Urinary bladder (tissue), 4 donors: ENCODE measurements around the gene ALDOC. TPM values are rescaled to one million over a fixed set of nuclear protein-coding genes. Genes with fewer than 3 reads are reported as not detected.

Experiments
- DNase-seq: peaks from one replicate; pipeline ENCODE4 v3.0.0-alpha.2; 2015; ENCODE audit errors: extremely low spot score
- H3K27ac ChIP-seq: one replicate; pipeline ENCODE4 v1.5.1; 2013; ENCODE audit warnings: low read depth, mild to moderate bottlenecking, moderate library complexity
- H3K36me3 ChIP-seq: one replicate; pipeline ENCODE4 v1.6.1; 2013; ENCODE audit warnings: mild to moderate bottlenecking, moderate library complexity; ENCODE audit not compliant: insufficient read depth
- H3K4me1 ChIP-seq: one replicate; pipeline ENCODE4 v1.6.1; 2013; ENCODE audit warnings: mild to moderate bottlenecking, moderate library complexity; ENCODE audit not compliant: insufficient read depth
- H3K4me3 ChIP-seq: one replicate; pipeline ENCODE4 v1.5.1; 2013; ENCODE audit warnings: low read depth, low read length
- WGBS: extraction: QIAGEN DNeasy Blood & Tissue Kit; methylation state at CpG from one replicate; pipeline ENCODE4 v1.1.7; 2013; 5-methylcytosine and 5-hydroxymethylcytosine counted together
- polyA plus RNA-seq: library from polyadenylated mRNA; stranded (reverse); fragments of 200-250 nt; gene quantifications from one replicate; pipeline ENCODE4 v1.2.3, GENCODE V29; 2013
- total RNA-seq: library from RNA; depleted of rRNA; stranded (reverse); fragments of >200 nt; gene quantifications from one replicate; pipeline ENCODE4 v1.2.3, GENCODE V29; 2014
- donor health status: healthy with polysubstance abuse.
- donor health status: healthy.

ALDOC gene
- total and polyA plus RNA-seq, 2 donors = 9.6 to 34.2 TPM

DNA sequence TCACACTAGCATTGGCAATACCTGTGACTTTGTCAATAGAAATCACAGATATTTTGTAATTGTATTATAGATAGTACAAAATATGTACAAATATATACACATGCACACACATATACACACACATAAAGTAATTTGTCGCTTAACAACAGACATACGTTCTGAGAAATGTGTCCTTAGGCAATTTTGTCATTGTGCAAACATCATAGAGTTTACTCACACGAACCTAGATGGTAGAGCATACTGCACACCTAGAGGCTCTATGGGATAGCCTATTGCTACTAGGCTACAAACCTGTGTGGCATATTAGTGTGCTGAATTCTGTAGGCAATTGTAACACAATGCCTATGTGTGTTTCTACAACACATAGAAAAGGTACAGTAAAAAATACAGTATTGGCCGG, 35.3 kb downstream of the ALDOC start:
- DNase-seq = no peak
- Histone ChIP-seq H3K4me3 (no peak overlapping the region), H3K27ac (no peak overlapping the region), H3K4me1 (no peaks in the 10 kb centered on the region), H3K36me3 (no peaks in the 10 kb centered on the region)
- WGBS = 87% methylated on average over 4 of the region's 4 CpGs

DNA sequence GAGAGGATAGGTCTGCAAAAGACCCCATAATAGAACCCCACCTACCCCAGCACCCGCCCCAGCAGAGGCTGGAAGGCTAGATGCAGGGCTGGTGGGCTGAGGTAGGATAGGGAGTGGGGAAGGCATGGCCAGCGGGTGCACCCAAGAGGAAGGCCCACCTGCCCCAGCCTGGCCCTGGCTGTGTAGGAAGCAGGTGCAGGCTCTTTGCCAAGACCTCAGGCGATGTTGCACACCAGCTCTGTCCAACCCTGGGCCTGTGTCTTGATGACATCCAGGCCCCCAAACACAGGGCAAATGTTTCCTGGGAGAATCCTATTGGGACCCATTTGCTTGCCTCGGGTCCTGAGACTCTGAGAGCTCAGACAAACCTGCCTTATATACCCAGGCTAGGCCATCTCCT, 36.5 kb downstream of the ALDOC start:
- no peaks in the 10 kb centered on the region for H3K36me3 ChIP-seq
- H3K4me1 ChIP-seq = no peaks in the 10 kb centered on the region
- no peak overlapping the region for H3K27ac ChIP-seq
- WGBS = 84% methylated on average over 4 of the region's 4 CpGs
- no peak for DNase-seq
- H3K4me3 ChIP-seq = no peak overlapping the region

DNA sequence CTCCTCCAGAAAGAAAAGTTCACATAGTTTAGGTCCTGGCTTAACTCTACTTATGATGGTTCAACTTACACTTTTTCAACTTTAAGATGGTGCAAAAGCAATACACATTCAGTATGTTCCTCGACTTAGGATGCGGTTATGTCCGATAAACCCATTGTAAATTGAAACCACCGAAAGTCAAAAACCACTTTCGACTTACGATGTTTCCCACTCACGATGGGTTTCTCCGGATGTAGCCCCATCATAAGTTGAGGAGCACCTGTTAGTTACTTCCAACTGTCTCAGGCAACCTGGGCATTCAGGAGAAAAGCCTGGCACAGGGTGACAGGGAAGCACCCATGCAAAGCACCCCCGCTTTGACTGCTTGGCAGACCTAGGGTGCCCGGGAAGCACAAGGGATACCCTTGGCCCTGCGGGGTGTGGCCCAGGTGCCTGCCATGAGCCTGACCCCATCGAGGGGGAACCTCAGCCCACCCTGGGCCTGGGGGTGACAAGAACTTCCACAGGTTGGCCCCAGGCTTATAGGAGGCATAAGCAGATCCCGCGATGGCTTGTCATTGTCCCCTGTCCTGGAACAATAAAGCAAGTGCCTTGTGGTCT, 38.3 kb downstream of the ALDOC start:
- H3K4me1 ChIP-seq = no peaks in the 10 kb centered on the region
- no peak overlapping the region for H3K27ac ChIP-seq
- no peaks in the 10 kb centered on the region for H3K36me3 ChIP-seq
- no peak overlapping the region for H3K4me3 ChIP-seq
- 87% methylated on average over 14 of the region's 14 CpGs for WGBS
- no peak for DNase-seq

DNA sequence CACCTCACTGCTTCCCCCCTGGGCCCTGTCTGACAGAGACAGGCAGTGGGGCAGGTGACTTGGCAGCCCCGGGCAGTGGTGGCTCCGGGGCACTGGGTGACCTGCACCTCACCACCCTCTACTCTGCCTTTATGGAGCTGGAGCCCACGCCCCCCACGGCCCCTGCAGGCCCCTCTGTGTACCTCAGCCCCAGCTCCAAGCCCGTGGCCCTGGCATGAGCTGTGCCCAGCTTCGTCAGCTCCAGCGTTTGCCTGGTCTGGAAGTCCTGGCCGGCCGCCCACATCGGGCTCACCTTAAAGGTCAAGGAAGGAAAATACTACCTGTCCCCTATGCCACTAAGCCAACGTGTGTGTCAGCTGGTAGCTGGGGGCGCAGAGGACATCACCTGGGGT, 39.5 kb downstream of the ALDOC start:
- H3K4me3 ChIP-seq = no peak overlapping the region
- H3K36me3 ChIP-seq = no peaks in the 10 kb centered on the region
- 78% methylated on average over 12 of the region's 12 CpGs for WGBS
- DNase-seq = no peak
- no peak overlapping the region for H3K27ac ChIP-seq
- no peaks in the 10 kb centered on the region for H3K4me1 ChIP-seq

DNA sequence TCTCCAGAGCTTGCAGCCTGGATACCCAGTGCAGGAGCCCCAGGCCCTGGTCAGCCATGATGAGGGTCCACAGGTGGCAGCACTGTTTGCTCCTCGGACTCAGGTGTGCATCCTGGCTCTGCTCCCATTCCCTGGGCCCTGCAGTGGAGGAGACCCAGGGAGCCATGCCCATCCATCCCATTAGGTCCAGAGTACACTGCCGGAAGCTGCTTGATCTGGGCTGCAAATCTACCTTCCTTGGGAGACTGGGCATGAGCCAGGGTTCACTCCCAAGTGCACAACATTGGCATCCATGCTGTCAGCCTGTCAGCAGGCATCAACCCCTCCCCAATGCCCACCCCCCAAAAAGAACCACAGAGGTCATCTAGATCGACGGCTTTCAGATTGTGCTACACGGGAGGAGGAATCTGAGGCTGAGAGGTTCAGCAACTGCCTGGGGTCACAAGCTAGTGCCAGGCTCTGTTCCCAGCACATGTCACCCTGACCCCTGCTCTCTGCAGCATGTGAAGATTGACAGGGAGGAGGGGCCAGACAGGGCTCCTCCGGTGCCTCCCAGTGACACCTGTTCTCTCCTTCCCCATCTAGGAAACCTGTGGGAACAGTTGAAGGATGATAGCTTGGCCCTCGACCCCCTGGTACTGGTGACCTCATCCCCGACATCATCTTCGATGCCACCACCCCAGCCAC, 40.0 kb downstream of the ALDOC start:
- Histone ChIP-seq H3K4me3 (no peak overlapping the region), H3K36me3 (no peaks in the 10 kb centered on the region), H3K27ac (no peak overlapping the region), H3K4me1 (no peaks in the 10 kb centered on the region)
- WGBS = 76% methylated on average over 9 of the region's 9 CpGs
- DNase-seq = no peak

DNA sequence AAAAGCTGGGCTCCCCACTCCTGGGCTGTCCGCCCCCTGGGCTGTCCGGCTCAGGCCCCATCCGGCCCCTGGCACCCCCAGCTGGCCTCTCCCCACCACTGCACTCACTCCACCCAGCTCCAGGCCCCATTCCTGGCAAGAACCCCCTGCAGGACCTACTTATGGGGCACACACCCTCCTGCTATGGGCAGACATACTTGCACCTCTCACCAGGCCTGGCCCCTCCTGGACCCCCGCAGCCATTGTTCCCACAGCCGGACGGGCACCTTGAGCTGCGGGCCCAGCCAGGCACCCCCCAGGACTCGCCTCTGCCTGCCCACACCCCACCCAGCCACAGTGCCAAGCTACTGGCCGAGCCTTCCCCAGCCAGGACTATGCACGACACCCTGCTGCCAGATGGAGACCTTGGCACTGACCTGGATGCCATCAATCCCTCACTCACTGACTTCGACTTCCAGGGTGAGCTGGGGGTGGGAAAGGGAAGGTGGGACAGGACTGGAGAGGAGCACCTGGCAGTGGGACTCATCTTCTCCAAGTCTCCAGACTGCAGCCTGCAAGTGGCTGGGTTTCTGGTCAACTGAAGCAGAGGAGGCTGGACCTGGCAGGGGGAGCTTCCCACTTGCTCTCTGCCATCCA, 41.8 kb downstream of the ALDOC start:
- DNase-seq = no peak
- Histone ChIP-seq H3K36me3 (no peaks in the 10 kb centered on the region), H3K4me3 (no peak overlapping the region), H3K27ac (no peak overlapping the region), H3K4me1 (no peaks in the 10 kb centered on the region)
- 80% methylated on average over 11 of the region's 11 CpGs for WGBS

DNA sequence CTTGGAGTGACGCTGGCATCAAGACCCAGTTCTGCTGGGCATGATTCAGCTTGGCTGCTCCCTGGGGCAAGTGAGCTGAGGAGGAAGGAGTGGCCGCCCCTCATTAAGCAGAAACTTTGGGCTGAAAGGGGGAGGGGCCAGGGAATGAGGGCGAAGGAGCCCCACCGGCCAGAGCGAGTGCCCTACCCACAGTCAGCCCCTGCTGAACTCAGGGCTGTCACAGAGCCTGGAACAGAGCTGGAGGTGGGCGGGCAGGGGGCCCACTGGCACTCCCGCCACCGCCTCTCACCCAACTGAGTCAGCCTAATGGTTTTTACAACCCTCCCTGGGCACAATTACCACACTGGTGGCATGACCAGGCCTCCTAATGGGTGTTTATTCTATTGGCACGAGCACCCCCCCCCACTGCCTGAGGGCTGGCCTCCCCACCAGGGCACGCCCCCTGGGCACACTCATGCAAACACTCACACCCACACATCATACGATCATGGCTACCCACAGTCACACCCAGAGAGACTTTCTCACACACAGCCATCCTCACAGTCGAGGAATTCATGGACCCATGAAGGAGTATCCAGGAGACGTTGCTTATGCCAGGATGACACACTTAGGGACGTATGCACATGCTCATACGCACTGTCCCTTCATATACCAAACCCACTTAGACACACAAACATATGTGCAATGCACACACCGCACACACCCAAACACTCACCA, 43.4 kb downstream of the ALDOC start:
- 66% methylated on average over 16 of the region's 16 CpGs for WGBS
- Histone ChIP-seq H3K4me1 (no peaks in the 10 kb centered on the region), H3K27ac (no peak overlapping the region), H3K36me3 (no peaks in the 10 kb centered on the region), H3K4me3 (no peak overlapping the region)
- DNase-seq = no peak

DNA sequence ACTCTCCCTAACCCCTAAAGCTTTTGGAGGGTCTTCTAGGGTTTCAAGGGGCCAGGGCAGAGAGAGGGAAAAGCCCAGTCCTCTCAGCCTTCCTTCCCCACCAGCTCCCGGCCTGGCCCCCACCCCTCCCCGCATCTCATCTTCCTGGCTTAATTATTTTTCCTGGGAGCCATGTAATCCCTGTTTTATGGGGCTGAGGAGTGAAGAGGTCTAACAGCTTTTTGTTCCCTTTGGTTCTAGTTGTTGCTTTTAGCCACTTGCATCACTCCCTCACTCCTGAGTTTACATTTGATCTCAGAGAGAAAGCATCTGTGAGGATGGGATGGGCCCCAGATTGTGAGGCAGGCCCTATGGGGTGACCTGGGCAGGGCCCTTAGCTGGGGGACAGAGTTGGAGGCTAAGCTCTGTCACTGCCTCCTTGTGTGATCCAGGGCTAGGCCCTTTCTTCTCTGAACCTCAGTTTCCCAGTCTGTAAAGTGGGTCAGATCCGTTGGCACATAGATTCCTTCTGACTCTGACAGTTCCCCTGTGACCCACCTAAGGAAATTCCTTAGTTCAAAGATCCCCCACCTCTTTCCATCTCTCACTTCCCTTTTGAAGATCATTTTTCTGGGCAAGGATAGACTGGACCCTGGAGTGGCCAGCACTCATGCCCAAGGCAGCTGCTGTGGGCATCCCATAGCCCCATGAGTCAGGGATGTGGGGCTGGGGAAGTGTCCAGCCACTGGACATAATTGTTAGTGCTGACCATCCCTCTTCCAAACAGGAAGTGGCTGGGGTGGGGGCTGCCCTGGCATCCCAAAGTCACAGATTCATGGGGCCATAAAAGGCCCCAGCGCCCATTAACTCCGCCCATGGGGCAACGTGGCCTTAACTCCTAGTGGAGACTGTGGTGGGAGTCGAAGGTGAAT, 44.4 kb downstream of the ALDOC start:
- peak overlapping the region; percentile 43 for H3K27ac ChIP-seq
- no peak for DNase-seq
- H3K4me1 ChIP-seq = no peaks in the 10 kb centered on the region
- no peak overlapping the region for H3K4me3 ChIP-seq
- no peaks in the 10 kb centered on the region for H3K36me3 ChIP-seq
- 61% methylated on average over 7 of the region's 7 CpGs for WGBS

DNA sequence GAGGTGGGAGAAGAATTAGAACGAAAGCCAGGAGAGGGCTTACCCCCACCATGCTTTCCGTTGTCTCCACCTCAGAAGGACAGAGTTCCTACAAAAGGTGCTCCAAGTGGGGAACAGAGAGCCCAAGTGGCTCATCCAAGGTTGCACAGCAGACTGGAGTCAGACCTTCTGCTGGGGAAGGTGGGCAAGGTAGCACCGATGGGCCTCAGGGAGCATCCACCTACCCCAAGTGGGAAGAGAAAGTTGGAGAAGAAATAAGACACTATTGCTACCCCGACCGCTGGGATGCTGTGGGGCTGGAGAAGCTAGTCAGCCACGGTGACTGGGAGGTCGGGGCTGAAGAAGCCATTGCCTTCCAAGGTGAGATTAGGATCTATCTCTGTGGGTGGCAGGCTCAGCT, 45.8 kb downstream of the ALDOC start:
- Histone ChIP-seq H3K4me3 (no peak overlapping the region), H3K4me1 (no peaks in the 10 kb centered on the region), H3K27ac (no peak overlapping the region), H3K36me3 (no peaks in the 10 kb centered on the region)
- WGBS = 65% methylated on average over 7 of the region's 7 CpGs
- DNase-seq = no peak

DNA sequence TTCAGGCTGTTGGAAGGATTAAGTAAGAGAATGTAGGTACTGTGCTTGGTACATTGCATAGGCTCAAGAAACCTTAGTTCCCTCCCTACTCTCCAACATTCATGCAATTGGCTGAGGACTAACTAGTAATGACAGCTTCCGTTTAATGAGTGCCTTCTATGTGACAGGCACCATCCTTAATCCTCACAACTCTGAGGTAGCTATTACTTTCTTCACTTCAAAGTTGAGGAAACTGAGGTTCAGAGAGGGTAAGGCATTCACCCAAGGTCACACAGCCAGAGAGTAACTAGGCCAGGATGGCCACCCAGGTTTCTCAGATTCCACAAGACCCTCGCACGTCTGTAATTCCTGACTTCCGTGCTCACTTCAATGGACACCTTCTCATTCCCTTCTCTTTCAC, 46.4 kb downstream of the ALDOC start:
- Histone ChIP-seq H3K27ac (no peak overlapping the region), H3K4me3 (no peak overlapping the region), H3K36me3 (no peaks in the 10 kb centered on the region), H3K4me1 (no peaks in the 10 kb centered on the region)
- DNase-seq = no peak
- WGBS = 84% methylated on average over 4 of the region's 4 CpGs

DNA sequence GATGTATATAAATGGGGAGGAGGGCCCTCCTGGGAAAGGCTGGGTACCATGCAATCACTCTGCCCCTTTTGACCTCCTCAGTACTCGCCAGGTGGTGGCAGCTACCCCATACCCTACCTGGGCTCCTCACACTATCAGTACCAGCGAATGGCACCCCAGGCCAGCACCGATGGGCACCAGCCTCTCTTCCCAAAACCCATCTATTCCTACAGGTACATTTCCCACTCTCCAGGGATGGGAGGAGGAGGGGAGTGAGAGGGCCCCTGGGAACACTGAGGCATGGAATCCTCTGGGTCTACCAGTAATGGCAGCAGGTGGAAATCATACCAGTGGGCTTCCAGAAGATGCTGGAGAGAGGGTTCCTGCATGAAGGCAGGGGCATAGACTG, 47.7 kb downstream of the ALDOC start:
- no peak overlapping the region for H3K27ac ChIP-seq
- 84% methylated on average over 3 of the region's 3 CpGs for WGBS
- DNase-seq = no peak
- H3K4me1 ChIP-seq = no peaks in the 10 kb centered on the region
- H3K4me3 ChIP-seq = no peak overlapping the region
- no peaks in the 10 kb centered on the region for H3K36me3 ChIP-seq

DNA sequence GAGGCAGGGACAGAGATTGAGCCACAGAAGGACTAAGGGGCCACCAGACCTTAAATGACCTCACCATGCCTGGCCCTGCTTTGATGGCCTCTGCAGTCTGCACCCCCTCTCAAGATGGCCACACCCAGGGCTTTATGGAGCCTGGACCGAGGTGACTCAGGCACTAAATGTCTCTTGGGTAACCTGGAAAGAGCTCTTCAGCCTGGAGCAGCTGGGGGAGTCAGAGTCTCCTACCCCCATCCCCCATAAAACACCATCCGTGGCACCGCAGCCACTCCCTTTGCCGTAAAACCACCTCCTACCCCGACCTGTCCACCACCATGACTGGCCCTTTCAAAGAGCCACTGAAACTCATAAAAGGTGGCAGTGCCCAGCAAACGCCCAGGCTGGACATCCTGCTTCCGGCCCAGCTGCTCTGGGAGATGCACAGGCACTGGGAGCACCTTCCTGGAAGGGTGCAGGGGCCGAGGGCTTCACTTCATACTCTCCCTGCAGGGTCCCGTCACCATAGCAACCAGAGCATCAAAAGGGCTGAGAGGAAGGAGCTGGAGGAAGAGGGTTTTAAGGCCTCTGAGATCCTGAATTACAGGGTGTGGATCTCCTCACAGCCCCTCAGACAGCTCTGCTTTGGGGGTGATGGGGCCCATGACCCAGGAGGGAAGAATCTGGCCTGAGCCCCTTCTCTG, 48.2 kb downstream of the ALDOC start:
- DNase-seq = no peak
- Histone ChIP-seq H3K36me3 (no peaks in the 10 kb centered on the region), H3K4me1 (no peaks in the 10 kb centered on the region), H3K4me3 (no peak overlapping the region), H3K27ac (no peak overlapping the region)
- WGBS = 64% methylated on average over 9 of the region's 9 CpGs

DNA sequence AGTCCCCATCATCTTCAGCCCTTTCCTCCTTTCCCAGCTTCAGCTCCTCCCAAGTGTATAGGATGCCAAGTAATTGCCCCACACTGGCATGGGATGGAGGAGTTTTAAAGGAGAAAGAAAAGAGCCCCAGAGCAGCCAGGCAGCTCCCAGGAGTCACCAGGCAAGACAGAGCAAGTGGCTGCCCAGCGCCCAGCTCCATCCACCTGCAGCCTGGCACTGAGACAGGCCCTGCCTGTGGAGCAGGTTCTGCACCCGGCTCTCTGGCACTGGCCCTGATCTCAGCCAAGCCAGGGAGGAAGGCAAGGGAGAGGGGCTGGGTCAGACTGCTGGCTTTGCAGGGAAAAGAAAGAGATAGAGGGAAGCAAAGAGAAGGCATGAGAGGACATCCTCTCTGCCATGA, 48.8 kb downstream of the ALDOC start:
- Histone ChIP-seq H3K27ac (peak overlapping the region; percentile 38), H3K4me1 (no peaks in the 10 kb centered on the region), H3K36me3 (no peaks in the 10 kb centered on the region), H3K4me3 (no peak overlapping the region)
- WGBS = 88% methylated on average over 2 of the region's 2 CpGs
- no peak for DNase-seq
